SKM-1 treated with dmso at 0.1 percent for 144 hours (cell line): ENCODE measurements around the gene DCTN5.
"Not testable (repeated sequence)": the region's sequence is repeated elsewhere in the genome, so short reads cannot be mapped to it uniquely, and the experiment has no call there.

Experiments used
- DNase-seq: peaks from one replicate; lab custom pipeline; 2025; ENCODE audit not compliant: unreplicated experiment; lab: John Stamatoyannopoulos, UW

The DCTN5 gene

GRCh38 chr16:23692190-23692837 lies 51.0 kb downstream of the DCTN5 start:
- DNase-seq: no peak

GRCh38 chr16:23694265-23694643 lies 53.0 kb downstream of the DCTN5 start:
- DNase-seq: no peak

GRCh38 chr16:23694644-23695373 lies 53.5 kb downstream of the DCTN5 start:
- DNase-seq: no peak

- DNase-seq: no peak
Measured at GRCh38 chr16:23695756-23696155, 54.5 kb downstream of the DCTN5 start.

- DNase-seq: peak; percentile 58
Measured at GRCh38 chr16:23699100-23699499, 57.8 kb downstream of the DCTN5 start.

GRCh38 chr16:23700093-23700492 lies 58.8 kb downstream of the DCTN5 start:
- no peak for DNase-seq

GRCh38 chr16:23700509-23700908 lies 59.2 kb downstream of the DCTN5 start:
- DNase-seq: no peak

GRCh38 chr16:23701045-23701444 lies 59.8 kb downstream of the DCTN5 start:
- no peak for DNase-seq

- no peak for DNase-seq
Measured at GRCh38 chr16:23702951-23703350, 61.7 kb downstream of the DCTN5 start.

- DNase-seq: no peak
Measured at GRCh38 chr16:23704772-23705516, 63.7 kb downstream of the DCTN5 start.

GRCh38 chr16:23705517-23705902 lies 64.2 kb downstream of the DCTN5 start:
- no peak for DNase-seq

- DNase-seq: no peak
Measured at GRCh38 chr16:23706439-23706838, 65.2 kb downstream of the DCTN5 start.

- DNase-seq: no peak
Measured at GRCh38 chr16:23709536-23709935, 68.3 kb downstream of the DCTN5 start.

- no peak for DNase-seq
Measured at GRCh38 chr16:23710008-23710407, 68.7 kb downstream of the DCTN5 start.

- DNase-seq: no peak
Measured at GRCh38 chr16:23710504-23710903, 69.2 kb downstream of the DCTN5 start.

- no peak for DNase-seq
Measured at GRCh38 chr16:23711785-23712184, 70.5 kb downstream of the DCTN5 start.

GRCh38 chr16:23712976-23713375 lies 71.7 kb downstream of the DCTN5 start, which contains the start of gene ERN2:
Gene ERN2, minus strand, starts transcription at chr16:23713222. Its CDS starts 35 bp downstream, at chr16:23713187.
- DNase-seq: no peak

- no peak for DNase-seq
Measured at GRCh38 chr16:23716484-23716883, 75.2 kb downstream of the DCTN5 start.

GRCh38 chr16:23722613-23723240 lies 81.5 kb downstream of the DCTN5 start:
- DNase-seq: not testable (repeated sequence)

GRCh38 chr16:23724096-23724784 lies 83.0 kb downstream of the DCTN5 start:
- no peak for DNase-seq

GRCh38 chr16:23724785-23725131 lies 83.5 kb downstream of the DCTN5 start:
- DNase-seq: no peak
